H1 (cell line): ENCODE data around the gene FAM241B. TPM values are rescaled to one million over a fixed set of nuclear protein-coding genes. Genes with fewer than 3 reads are reported as not detected.

Experiments used
- CTCF ChIA-PET: fragments of 300-600 bp; sonication (Branson Sonifier 250); formaldehyde crosslinking; loops from one replicate; lab custom pipeline; 2021; ENCODE audit not compliant: partially characterized antibody; lab: Charles Lee
- POLR2A ChIA-PET: fragments of 300-600 bp; sonication (Branson Sonifier 250); formaldehyde crosslinking; loops from one replicate; lab custom pipeline; 2021; ENCODE audit warnings: inconsistent platforms; ENCODE audit not compliant: partially characterized antibody; lab: Charles Lee
- DNase-seq, 2 experiments: peaks; one replicate each; pipeline versions ENCODE4 v3.0.0 to v3.0.0-alpha.2; 2010 to 2022; ENCODE audit warnings: low spot score in 2 of 2, low read depth in 1 of 2, mixed read lengths in 1 of 2
- FAIRE-seq: peaks from 2 replicates; lab custom pipeline; 2011; peaks lifted over from hg19 to GRCh38; lab: Jason Lieb, UNC
- H2AFZ ChIP-seq: 2 replicates; pipeline ENCODE4 v1.8.1; 2012; ENCODE audit warnings: low read length, inconsistent platforms
- H2AK5ac ChIP-seq: 2 replicates; pipeline ENCODE4 v1.6.1; 2013; ENCODE audit warnings: low read depth, low read length
- H2BK120ac ChIP-seq: replicated peaks from 2 replicates; pipeline ENCODE3; 2013; ENCODE audit warnings: low read depth, low read length, inconsistent platforms
- H2BK12ac ChIP-seq: 2 replicates; pipeline ENCODE4 v1.6.1; 2013; ENCODE audit warnings: low read depth, low read length
- H2BK15ac ChIP-seq: 2 replicates; pipeline ENCODE4 v1.6.1; 2013; ENCODE audit warnings: low read length
- H2BK20ac ChIP-seq: 2 replicates; pipeline ENCODE4 v1.6.1; 2013; ENCODE audit warnings: low read length
- H2BK5ac ChIP-seq: 2 replicates; pipeline ENCODE4 v1.6.1; 2013; ENCODE audit warnings: low read depth, low read length
- H3K14ac ChIP-seq: 2 replicates; pipeline ENCODE4 v1.6.1; 2013; ENCODE audit warnings: inconsistent platforms; ENCODE audit not compliant: insufficient read length
- H3K18ac ChIP-seq: 2 replicates; pipeline ENCODE4 v1.6.1; 2013; ENCODE audit warnings: low read length; ENCODE audit errors: extremely low read depth
- H3K23ac ChIP-seq: 2 replicates; pipeline ENCODE4 v1.6.1; 2013; ENCODE audit warnings: inconsistent platforms; ENCODE audit not compliant: insufficient read length
- H3K23me2 ChIP-seq: 2 replicates; pipeline ENCODE4 v1.6.1; 2013; ENCODE audit warnings: low read depth, low read length
- H3K27ac ChIP-seq: 2 replicates; pipeline ENCODE4 v1.6.1; 2011; ENCODE audit warnings: low read depth, low read length, inconsistent platforms
- H3K27me3 ChIP-seq, 4 experiments: replicated peaks in 1 of 4; 1 replicate in 1 of 4; 2 replicates in 3 of 4; pipeline versions ENCODE4 v1.6.1 to v1.8.1; 2011 to 2013; ENCODE audit warnings: low read length in 3 of 4, mild to moderate bottlenecking in 3 of 4, inconsistent platforms in 2 of 4, mixed read lengths in 2 of 4, moderate library complexity in 1 of 4; ENCODE audit not compliant: control insufficient read depth in 3 of 4, insufficient read depth in 3 of 4; ENCODE audit errors: extremely low read depth in 1 of 4
- H3K36me3 ChIP-seq, 4 experiments: 2 replicates each; pipeline versions ENCODE4 v1.6.1 to v1.8.1; 2011 to 2013; ENCODE audit warnings: mild to moderate bottlenecking in 4 of 4, low read length in 3 of 4, moderate library complexity in 2 of 4, control low read depth in 1 of 4, inconsistent platforms in 1 of 4; ENCODE audit not compliant: insufficient read depth in 4 of 4, control insufficient read depth in 2 of 4
- H3K4ac ChIP-seq: replicated peaks from 2 replicates; pipeline ENCODE3; 2013; ENCODE audit warnings: low read length, low read depth, mixed read lengths, inconsistent platforms; ENCODE audit not compliant: insufficient read length
- H3K4me1 ChIP-seq, 4 experiments: replicated peaks in 1 of 4; 1 replicate in 1 of 4; 2 replicates in 3 of 4; pipeline versions ENCODE4 v1.6.1 to v1.8.1; 2011 to 2013; ENCODE audit warnings: low read length in 3 of 4, inconsistent platforms in 2 of 4, mixed read lengths in 1 of 4; ENCODE audit not compliant: insufficient read depth in 4 of 4, control insufficient read depth in 3 of 4
- H3K4me2 ChIP-seq, 2 experiments: 2 replicates each; pipeline versions ENCODE4 v1.6.1 to v1.8.1; 2011 to 2013; ENCODE audit warnings: low read depth in 2 of 2, low read length in 2 of 2, control low read depth in 1 of 2, inconsistent platforms in 1 of 2, mild to moderate bottlenecking in 1 of 2; ENCODE audit not compliant: insufficient read depth in 1 of 2
- H3K4me3 ChIP-seq, 4 experiments: fragments of 200-600, 300-600 bp in 1 of 4; sonication (generic), shearing (Covaris generic), sonication (Bioruptor Twin) in 1 of 4; 2 replicates each; pipeline versions ENCODE4 v1.5.1 to v1.8.1; 2011 to 2016; ENCODE audit warnings: low read length in 4 of 4, low read depth in 3 of 4, control low read depth in 2 of 4, inconsistent platforms in 2 of 4, mild to moderate bottlenecking in 2 of 4, mixed read lengths in 1 of 4, moderate library complexity in 1 of 4; ENCODE audit not compliant: insufficient read depth in 2 of 4; ENCODE audit errors: extremely low read depth in 1 of 4
- H3K56ac ChIP-seq: replicated peaks from 2 replicates; pipeline ENCODE3; 2013; ENCODE audit warnings: low read depth, mild to moderate bottlenecking, mixed read lengths, low read length, inconsistent platforms; ENCODE audit not compliant: insufficient read length
- H3K79me1 ChIP-seq: 2 replicates; pipeline ENCODE4 v1.6.1; 2013; ENCODE audit warnings: low read depth, low read length, control low read depth
- H3K79me2 ChIP-seq, 2 experiments: 2 replicates each; pipeline versions ENCODE4 v1.6.1 to v1.8.1; 2012 to 2013; ENCODE audit warnings: low read length in 2 of 2, mild to moderate bottlenecking in 2 of 2, inconsistent platforms in 1 of 2; ENCODE audit not compliant: insufficient read depth in 2 of 2, control insufficient read depth in 1 of 2
- H3K9ac ChIP-seq, 4 experiments: replicated peaks in 1 of 4; 1 replicate in 1 of 4; 2 replicates in 3 of 4; pipeline versions ENCODE4 v1.6.1 to v1.8.1; 2011 to 2013; ENCODE audit warnings: low read depth in 3 of 4, low read length in 3 of 4, control low read depth in 2 of 4, mild to moderate bottlenecking in 2 of 4, moderate library complexity in 2 of 4, inconsistent platforms in 1 of 4; ENCODE audit errors: extremely low read depth in 1 of 4
- H3K9me3 ChIP-seq, 2 experiments: 2 replicates each; pipeline versions ENCODE4 v1.6.1 to v1.8.1; 2012 to 2013; ENCODE audit warnings: mild to moderate bottlenecking in 2 of 2, moderate library complexity in 2 of 2, control low read depth in 1 of 2, inconsistent platforms in 1 of 2, low read depth in 1 of 2, low read length in 1 of 2, mixed read lengths in 1 of 2; ENCODE audit not compliant: insufficient read depth in 2 of 2
- H4K20me1 ChIP-seq, 2 experiments: replicated peaks in 1 of 2; 2 replicates each; pipeline versions ENCODE3 to v1.8.1; 2011 to 2013; ENCODE audit warnings: inconsistent platforms in 2 of 2, low read length in 2 of 2, mild to moderate bottlenecking in 1 of 2; ENCODE audit not compliant: insufficient read depth in 2 of 2, control insufficient read depth in 1 of 2
- H4K5ac ChIP-seq: 2 replicates; pipeline ENCODE4 v1.6.1; 2013; ENCODE audit warnings: low read length, low read depth, mixed read lengths, inconsistent platforms; ENCODE audit not compliant: insufficient read length
- H4K8ac ChIP-seq: 2 replicates; pipeline ENCODE4 v1.8.0; 2013; ENCODE audit warnings: mild to moderate bottlenecking, moderate library complexity, low read length, inconsistent platforms; ENCODE audit not compliant: insufficient read depth; ENCODE audit errors: extremely low read depth
- H4K91ac ChIP-seq: replicated peaks from 2 replicates; pipeline ENCODE3; 2013; ENCODE audit warnings: low read length, mixed read lengths, inconsistent platforms; ENCODE audit not compliant: insufficient read length
- whole genome bisulfite sequencing, 2 experiments: shearing (Covaris generic) in 1 of 2; methylation state at CpG; one replicate each; pipeline versions ENCODE4 v1.1.6 to v1.1.7; 2013 to 2015; ENCODE audit warnings: low lambda C conversion rate in 2 of 2, mixed read lengths in 2 of 2, inconsistent platforms in 1 of 2, low coverage in 1 of 2, missing lambda C conversion rate in 1 of 2; ENCODE audit not compliant: insufficient replicate concordance in 2 of 2, insufficient coverage in 1 of 2, insufficient read length in 1 of 2; ENCODE audit errors: extremely low coverage in 1 of 2, missing lambda C conversion rate in 1 of 2; 5-methylcytosine and 5-hydroxymethylcytosine counted together
- polyA plus RNA-seq, 7 experiments: library from polyadenylated mRNA; depleted of rRNA in 3 of 7; stranded (reverse) in 5 of 7; unstranded in 2 of 7; fragments of >200 nt in 5 of 7; fragments of 200-250 nt in 2 of 7; gene quantifications; 1 replicate in 5 of 7; 2 replicates in 1 of 7; 4 replicates in 1 of 7; pipeline versions ENCODE4 v1.2.1 to v1.2.3, GENCODE V29; 2011 to 2013; ENCODE audit warnings: missing spikeins in 2 of 7, mixed read lengths in 2 of 7
- total RNA-seq: library from RNA; stranded (reverse); fragmentation: NEBNext Ultra II Directional; extraction: Animal tissue kit (Norgen Biotek cat#: 25700); gene quantifications from 2 replicates; pipeline ENCODE4 v1.2.1, GENCODE V29; 2021

Gene FAM241B
- total and polyA plus RNA-seq, 2 of the 8 experiments (the other 6 are each of a cell fraction or from before 2014, with no cell fraction given): 19.3 to 30.1 TPM

DNA sequence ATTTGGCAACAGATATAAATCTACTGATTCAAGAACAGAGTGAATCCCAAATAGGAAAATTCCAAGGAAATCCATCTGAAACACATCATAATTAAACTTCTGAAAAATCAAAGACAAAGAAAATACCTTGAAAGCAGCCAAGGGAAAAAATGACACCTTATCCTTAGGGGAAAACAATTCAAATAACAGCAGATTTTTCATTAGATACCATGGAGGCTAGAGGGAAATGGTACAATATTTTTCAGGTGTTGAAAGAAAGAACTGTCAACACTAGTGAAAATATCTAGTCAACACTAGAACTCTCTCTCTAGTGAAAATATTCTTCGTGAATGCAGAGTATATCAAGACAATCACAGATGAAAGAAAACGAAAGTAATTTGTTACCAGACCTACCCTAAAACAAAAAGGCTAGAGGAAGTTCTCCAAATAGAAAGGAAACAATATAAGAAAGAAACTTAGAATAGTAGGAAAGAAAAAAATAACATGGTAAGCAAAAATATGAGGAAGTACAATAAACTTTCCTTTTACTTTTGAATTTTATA lies 5.7 kb upstream of the FAM241B start:
- no peak overlapping the region for H2AFZ ChIP-seq
- H2BK20ac ChIP-seq: no peak overlapping the region
- H3K4ac ChIP-seq: no peak overlapping the region
- no peak overlapping the region for H4K91ac ChIP-seq
- no peak overlapping the region for H2BK12ac ChIP-seq
- H2AK5ac ChIP-seq: no peak overlapping the region
- H3K9me3 ChIP-seq: peaks cover 2 to 3% of the 10 kb centered on the region in 2 experiments; a peak in 1 of 4 replicates
- no peak overlapping the region for H4K5ac ChIP-seq
- no peaks in the 10 kb centered on the region for H3K23me2 ChIP-seq
- H3K18ac ChIP-seq: no peak overlapping the region
- ChIA-PET CTCF (interaction anchor here (1.1 kb wide), 1 partner anchor 15 kb away, joined by 3 read pairs; no protein-coding TSS in a partner anchor), POLR2A (no interaction called here)
- no peak overlapping the region for H4K8ac ChIP-seq
- H2BK5ac ChIP-seq: no peak overlapping the region
- no peaks in the 10 kb centered on the region for H3K79me1 ChIP-seq
- no peaks in the 10 kb centered on the region for H3K4me1 ChIP-seq
- no peak overlapping the region for H3K4me2 ChIP-seq
- no peaks in the 10 kb centered on the region for H3K36me3 ChIP-seq
- H3K27me3 ChIP-seq: peaks cover 0 to 3% (median under 1%) of the 10 kb centered on the region in 4 experiments; a peak in 2 of 7 replicates
- DNase-seq: no peak
- H3K14ac ChIP-seq: no peak overlapping the region
- no peak overlapping the region for H3K27ac ChIP-seq
- H3K79me2 ChIP-seq: no peaks in the 10 kb centered on the region
- H3K9ac ChIP-seq: no peak overlapping the region
- H3K56ac ChIP-seq: no peak overlapping the region
- no peak overlapping the region for H3K23ac ChIP-seq
- no peak for FAIRE-seq
- no peak overlapping the region for H3K4me3 ChIP-seq
- no peak overlapping the region for H2BK120ac ChIP-seq
- no peak overlapping the region for H2BK15ac ChIP-seq
- H4K20me1 ChIP-seq: no peaks in the 10 kb centered on the region
- WGBS, 2 experiments: 52% methylated on average over 2 of the region's 2 CpGs; no CpG with 5 or more reads in 1 of the 2 experiments
